MM.1S (cell line): ENCODE measurements around the gene ATP1A2.

Experiments used
- CTCF ChIP-seq: fragments of 300-600 bp; sonication (generic); IDR thresholded peaks from 2 replicates; pipeline ENCODE4 v1.5.1; 2016; ENCODE audit warnings: antibody characterized with exemption, low read length, mixed read lengths
- EZH2 ChIP-seq: fragments of 300-600 bp; sonication (generic); optimal IDR thresholded peaks from 2 replicates; pipeline ENCODE3; 2017; ENCODE audit warnings: low read depth, mild to moderate bottlenecking, antibody characterized with exemption, low read length, mixed read lengths

DNA sequence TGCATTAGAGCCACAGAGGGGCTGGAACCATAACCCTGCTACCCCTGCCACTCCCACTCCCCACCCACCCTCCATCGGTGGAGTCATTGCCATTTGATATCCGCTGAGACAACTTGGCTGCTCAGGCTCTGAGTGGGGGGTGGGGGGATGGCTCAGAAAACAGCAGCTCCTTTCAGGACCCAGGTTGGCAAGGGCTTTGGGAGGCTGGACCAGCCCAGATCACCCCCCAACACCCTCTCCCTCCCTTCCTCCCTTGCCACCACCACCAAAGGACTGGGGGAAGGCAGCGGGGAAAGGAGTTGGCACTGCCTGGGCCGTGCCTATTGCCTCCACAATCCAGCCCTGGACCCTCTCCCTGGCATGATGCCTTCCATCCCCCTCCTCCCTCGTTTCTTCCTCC is 47.3 kb upstream of the ATP1A2 start:
- TF ChIP-seq CTCF (no peak), EZH2 (no peak)
